Osteocyte (in vitro differentiated cells): Measurements from ENCODE around the gene ZMAT5. TPM values are rescaled to one million over a fixed set of nuclear protein-coding genes. Genes with fewer than 3 reads are reported as not detected.

ENCODE experiments used
- DNase-seq: peaks from one replicate; pipeline ENCODE4 v3.0.0; 2021; ENCODE audit warnings: mixed read lengths; ENCODE audit not compliant: unreplicated experiment; ENCODE audit errors: extremely low spot score
- H3K27ac Mint-ChIP-seq: one replicate; pipeline ENCODE4 v1.8.0; 2021; ENCODE audit warnings: mild to moderate bottlenecking, mixed read lengths; ENCODE audit not compliant: unreplicated experiment
- H3K27me3 Mint-ChIP-seq: one replicate; pipeline ENCODE4 v1.8.0; 2021; ENCODE audit warnings: mixed read lengths; ENCODE audit not compliant: unreplicated experiment
- H3K36me3 Mint-ChIP-seq: one replicate; pipeline ENCODE4 v1.8.0; 2021; ENCODE audit warnings: mixed read lengths; ENCODE audit not compliant: unreplicated experiment
- H3K4me1 Mint-ChIP-seq: one replicate; pipeline ENCODE4 v1.8.0; 2021; ENCODE audit warnings: mixed read lengths; ENCODE audit not compliant: unreplicated experiment
- H3K4me3 Mint-ChIP-seq: one replicate; pipeline ENCODE4 v1.8.0; 2021; ENCODE audit warnings: mild to moderate bottlenecking, moderate library complexity, mixed read lengths; ENCODE audit not compliant: unreplicated experiment
- H3K9me3 Mint-ChIP-seq: one replicate; pipeline ENCODE4 v1.8.0; 2021; ENCODE audit warnings: mixed read lengths; ENCODE audit not compliant: unreplicated experiment
- CTCF ChIP-seq: fragments of 200-600 bp; sonication (generic); IDR thresholded peaks from 2 replicates; pipeline ENCODE4 v1.5.0; 2021; ENCODE audit warnings: antibody characterized with exemption, mild to moderate bottlenecking, moderate library complexity
- total RNA-seq: library from RNA; stranded (reverse); gene quantifications from 2 replicates; pipeline ENCODE4 v1.2.1, GENCODE V29; 2021

ZMAT5 gene
- total RNA-seq, 1 donor from 2014 or later = 25.0 TPM

- Mint-ChIP-seq H3K36me3 (peaks cover 12% of the 10 kb centered on the region), H3K4me1 (peaks cover 2% of the 10 kb centered on the region), H3K27ac (no peak overlapping the region), H3K27me3 (peaks cover 5% of the 10 kb centered on the region), H3K4me3 (no peak overlapping the region), H3K9me3 (no peaks in the 10 kb centered on the region)
- no peak for DNase-seq
- no peak for TF ChIP-seq CTCF
These were observed 68.8 kb downstream of the ZMAT5 start for GRCh38 chr22:29697853-29698598.

GRCh38 chr22:29695129-29695926 lies 71.5 kb downstream of the ZMAT5 start:
- no peaks in the 10 kb centered on the region for H3K4me1 Mint-ChIP-seq
- no peak overlapping the region for H3K27ac Mint-ChIP-seq
- DNase-seq = no peak
- H3K4me3 Mint-ChIP-seq = no peak overlapping the region
- no peaks in the 10 kb centered on the region for H3K9me3 Mint-ChIP-seq
- TF ChIP-seq CTCF = no peak
- no peaks in the 10 kb centered on the region for H3K27me3 Mint-ChIP-seq
- peaks cover 13% of the 10 kb centered on the region for H3K36me3 Mint-ChIP-seq

GRCh38 chr22:29693671-29694070 lies 73.1 kb downstream of the ZMAT5 start:
- peaks cover 13% of the 10 kb centered on the region for H3K36me3 Mint-ChIP-seq
- no peaks in the 10 kb centered on the region for H3K9me3 Mint-ChIP-seq
- peaks cover 10% of the 10 kb centered on the region for H3K4me1 Mint-ChIP-seq
- H3K27me3 Mint-ChIP-seq = no peaks in the 10 kb centered on the region
- no peak for DNase-seq
- no peak overlapping the region for H3K27ac Mint-ChIP-seq
- no peak for TF ChIP-seq CTCF
- H3K4me3 Mint-ChIP-seq = no peak overlapping the region

- DNase-seq = no peak
- Mint-ChIP-seq H3K36me3 (peaks cover 14% of the 10 kb centered on the region), H3K27ac (no peak overlapping the region), H3K4me1 (peaks cover 12% of the 10 kb centered on the region), H3K9me3 (no peaks in the 10 kb centered on the region), H3K27me3 (no peaks in the 10 kb centered on the region), H3K4me3 (no peak overlapping the region)
- TF ChIP-seq CTCF = no peak
These were observed 73.6 kb downstream of the ZMAT5 start for GRCh38 chr22:29693161-29693560.

GRCh38 chr22:29692327-29692640 lies 74.5 kb downstream of the ZMAT5 start:
- Mint-ChIP-seq H3K27ac (no peak overlapping the region), H3K9me3 (no peaks in the 10 kb centered on the region)
- TF ChIP-seq CTCF = no peak

More at GRCh38 chr22:29692327-29692640, 74.5 kb downstream of the ZMAT5 start:
- no peak for DNase-seq
- no peak overlapping the region for H3K4me3 Mint-ChIP-seq
- H3K27me3 Mint-ChIP-seq = no peaks in the 10 kb centered on the region
- peaks cover 14% of the 10 kb centered on the region for H3K36me3 Mint-ChIP-seq
- peaks cover 12% of the 10 kb centered on the region for H3K4me1 Mint-ChIP-seq
